Epithelial cell of esophagus (primary cell): ENCODE results near the gene SYAP1.
A peak's percentile ranks its signal among the peaks of the same experiment; 100 is the strongest.

Experiments
- DNase-seq: peaks from one replicate; pipeline ENCODE4 v3.0.0; 2010; ENCODE audit warnings: low read depth
- H3K4me3 ChIP-seq: 2 replicates; pipeline ENCODE4 v1.5.1; 2011; ENCODE audit warnings: mild to moderate bottlenecking, low read length, control low read depth
- TF ChIP-seq, protein P1 (sequence below): IDR thresholded peaks from 2 replicates; pipeline ENCODE4 v1.5.1; 2011; ENCODE audit warnings: low read depth, mild to moderate bottlenecking, low read length, control low read depth, inconsistent platforms; ENCODE audit not compliant: insufficient read depth; ENCODE audit errors: missing control alignments

SYAP1 gene

DNA sequence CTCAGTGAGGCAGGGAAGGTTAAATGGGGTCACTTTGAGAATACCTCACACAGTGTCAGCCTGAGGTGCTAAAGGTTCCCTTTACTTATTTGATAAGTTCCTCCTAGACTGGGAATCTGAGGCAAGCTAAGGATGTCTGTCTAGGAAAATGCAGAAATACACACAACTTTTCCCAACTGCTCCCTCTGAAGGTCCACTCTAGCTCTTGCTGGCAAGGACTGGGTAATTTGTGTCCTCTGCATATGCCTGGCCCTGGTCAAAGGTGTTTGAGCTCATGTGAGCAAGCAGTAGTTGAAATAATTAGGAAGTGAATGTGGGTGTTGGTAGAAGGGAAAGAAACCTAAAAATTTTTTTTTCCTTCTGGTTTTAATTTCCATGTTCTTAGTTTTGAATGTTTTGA is 88.1 kb downstream of the SYAP1 start:
- DNase-seq = no peak
- TF ChIP-seq, protein P1, sequence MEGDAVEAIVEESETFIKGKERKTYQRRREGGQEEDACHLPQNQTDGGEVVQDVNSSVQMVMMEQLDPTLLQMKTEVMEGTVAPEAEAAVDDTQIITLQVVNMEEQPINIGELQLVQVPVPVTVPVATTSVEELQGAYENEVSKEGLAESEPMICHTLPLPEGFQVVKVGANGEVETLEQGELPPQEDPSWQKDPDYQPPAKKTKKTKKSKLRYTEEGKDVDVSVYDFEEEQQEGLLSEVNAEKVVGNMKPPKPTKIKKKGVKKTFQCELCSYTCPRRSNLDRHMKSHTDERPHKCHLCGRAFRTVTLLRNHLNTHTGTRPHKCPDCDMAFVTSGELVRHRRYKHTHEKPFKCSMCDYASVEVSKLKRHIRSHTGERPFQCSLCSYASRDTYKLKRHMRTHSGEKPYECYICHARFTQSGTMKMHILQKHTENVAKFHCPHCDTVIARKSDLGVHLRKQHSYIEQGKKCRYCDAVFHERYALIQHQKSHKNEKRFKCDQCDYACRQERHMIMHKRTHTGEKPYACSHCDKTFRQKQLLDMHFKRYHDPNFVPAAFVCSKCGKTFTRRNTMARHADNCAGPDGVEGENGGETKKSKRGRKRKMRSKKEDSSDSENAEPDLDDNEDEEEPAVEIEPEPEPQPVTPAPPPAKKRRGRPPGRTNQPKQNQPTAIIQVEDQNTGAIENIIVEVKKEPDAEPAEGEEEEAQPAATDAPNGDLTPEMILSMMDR = no peak
- no peak overlapping the region for H3K4me3 ChIP-seq

DNA sequence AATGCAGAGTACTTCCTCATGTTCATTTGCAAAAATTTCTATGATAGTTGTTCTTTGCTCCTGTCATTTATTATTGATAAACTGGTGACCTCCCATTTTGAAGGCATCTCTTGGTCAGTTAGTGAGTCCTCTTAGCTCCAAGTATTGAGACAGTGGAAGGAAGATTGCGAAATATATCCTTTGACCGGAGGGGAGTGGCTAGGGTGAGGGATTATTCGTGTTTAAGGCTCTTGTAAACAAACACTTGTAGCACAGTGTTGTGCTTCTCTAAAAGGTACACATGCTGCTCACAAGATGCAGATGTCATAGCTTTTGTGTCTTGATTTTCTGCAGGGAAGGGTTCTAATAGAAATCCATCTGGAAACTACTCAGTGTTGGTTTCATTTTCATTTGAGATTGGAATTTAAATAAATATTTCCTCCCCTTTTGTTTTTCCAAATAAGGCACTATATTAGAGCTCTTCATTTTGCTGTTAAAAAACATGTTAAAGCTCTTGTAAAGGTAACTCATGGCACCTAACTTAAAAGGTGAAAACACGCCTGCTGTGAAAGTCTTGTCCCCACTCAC is 88.6 kb downstream of the SYAP1 start:
- no peak overlapping the region for H3K4me3 ChIP-seq
- peak; percentile 52 for DNase-seq
- TF ChIP-seq, protein P1 = no peak

DNA sequence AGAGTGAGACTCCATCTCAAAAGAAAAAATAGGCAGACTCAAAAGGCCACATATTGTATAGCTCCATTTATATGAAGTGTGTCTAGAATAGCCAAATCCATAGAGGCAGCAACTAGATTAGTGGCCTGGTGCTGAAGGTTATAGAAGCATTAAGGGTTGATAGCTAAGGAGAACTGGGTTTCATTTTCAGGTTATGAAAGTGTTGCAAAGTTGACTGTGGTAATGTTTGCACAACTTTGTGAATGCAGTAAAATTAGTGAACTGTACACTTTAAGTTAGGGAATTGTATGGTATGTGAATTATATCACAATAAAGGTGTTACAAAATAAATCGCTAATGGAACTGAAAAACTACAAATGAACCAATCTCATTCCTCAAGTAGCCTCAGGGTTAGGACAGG is 95.2 kb downstream of the SYAP1 start:
- no peak overlapping the region for H3K4me3 ChIP-seq
- no peak for DNase-seq
- TF ChIP-seq, protein P1 = no peak
